KOPT-K1 (cell line): ENCODE results near the gene SLC9A5.

Experiments
- H3K27ac ChIP-seq: fragments of 200-600 bp; sonication (generic); 2 replicates; pipeline ENCODE4 v1.5.1; 2016; ENCODE audit warnings: antibody characterized with exemption, mild to moderate bottlenecking, low read depth, low read length; ENCODE audit not compliant: poor library complexity, severe bottlenecking
- H3K36me3 ChIP-seq: fragments of 200-600 bp; sonication (generic); 2 replicates; pipeline ENCODE4 v1.5.1; 2017; ENCODE audit warnings: antibody characterized with exemption, mild to moderate bottlenecking, low read length, moderate library complexity; ENCODE audit not compliant: insufficient read depth
- H3K9me3 ChIP-seq: fragments of 200-600 bp; sonication (generic); 2 replicates; pipeline ENCODE4 v1.5.1; 2017; ENCODE audit warnings: antibody characterized with exemption, low read length, mild to moderate bottlenecking; ENCODE audit not compliant: insufficient read depth, poor library complexity, severe bottlenecking

The SLC9A5 gene, protein sequence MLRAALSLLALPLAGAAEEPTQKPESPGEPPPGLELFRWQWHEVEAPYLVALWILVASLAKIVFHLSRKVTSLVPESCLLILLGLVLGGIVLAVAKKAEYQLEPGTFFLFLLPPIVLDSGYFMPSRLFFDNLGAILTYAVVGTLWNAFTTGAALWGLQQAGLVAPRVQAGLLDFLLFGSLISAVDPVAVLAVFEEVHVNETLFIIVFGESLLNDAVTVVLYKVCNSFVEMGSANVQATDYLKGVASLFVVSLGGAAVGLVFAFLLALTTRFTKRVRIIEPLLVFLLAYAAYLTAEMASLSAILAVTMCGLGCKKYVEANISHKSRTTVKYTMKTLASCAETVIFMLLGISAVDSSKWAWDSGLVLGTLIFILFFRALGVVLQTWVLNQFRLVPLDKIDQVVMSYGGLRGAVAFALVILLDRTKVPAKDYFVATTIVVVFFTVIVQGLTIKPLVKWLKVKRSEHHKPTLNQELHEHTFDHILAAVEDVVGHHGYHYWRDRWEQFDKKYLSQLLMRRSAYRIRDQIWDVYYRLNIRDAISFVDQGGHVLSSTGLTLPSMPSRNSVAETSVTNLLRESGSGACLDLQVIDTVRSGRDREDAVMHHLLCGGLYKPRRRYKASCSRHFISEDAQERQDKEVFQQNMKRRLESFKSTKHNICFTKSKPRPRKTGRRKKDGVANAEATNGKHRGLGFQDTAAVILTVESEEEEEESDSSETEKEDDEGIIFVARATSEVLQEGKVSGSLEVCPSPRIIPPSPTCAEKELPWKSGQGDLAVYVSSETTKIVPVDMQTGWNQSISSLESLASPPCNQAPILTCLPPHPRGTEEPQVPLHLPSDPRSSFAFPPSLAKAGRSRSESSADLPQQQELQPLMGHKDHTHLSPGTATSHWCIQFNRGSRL

DNA sequence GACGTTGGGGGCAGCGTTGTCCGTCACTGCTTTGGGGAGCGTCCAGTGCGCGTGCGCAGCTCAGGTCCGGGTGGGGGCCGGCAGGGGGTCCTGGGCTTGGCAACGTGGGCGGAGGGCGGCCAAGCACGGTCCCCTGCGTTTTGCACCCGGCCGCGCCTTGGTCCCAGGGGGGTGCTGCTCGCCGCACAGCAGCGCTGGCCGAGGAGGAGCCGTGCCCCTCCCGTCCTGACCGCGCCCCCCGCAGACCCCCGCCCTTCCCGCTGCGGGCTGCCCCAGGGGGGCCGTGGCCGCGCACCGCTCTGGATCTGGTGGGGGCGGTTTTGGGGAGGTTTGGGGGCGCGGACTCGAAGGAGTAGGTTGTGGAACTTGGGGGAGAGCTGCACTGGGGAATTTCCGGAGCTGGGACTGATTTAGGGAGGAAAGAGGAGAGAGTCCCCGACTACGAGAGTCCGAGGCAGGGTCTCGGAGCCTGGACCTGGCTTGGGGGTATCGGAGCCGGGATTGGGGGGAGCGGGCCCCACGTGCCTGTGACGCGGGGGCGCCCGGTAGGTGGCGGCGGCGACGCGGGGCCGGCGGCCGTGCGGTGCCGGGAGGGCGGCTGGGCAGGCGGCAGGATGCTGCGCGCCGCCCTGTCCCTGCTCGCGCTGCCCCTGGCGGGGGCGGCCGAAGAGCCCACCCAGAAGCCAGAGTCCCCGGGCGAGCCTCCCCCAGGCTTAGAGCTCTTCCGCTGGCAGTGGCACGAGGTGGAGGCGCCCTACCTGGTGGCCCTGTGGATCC, at the start of gene SLC9A5:
Gene SLC9A5, plus strand, starts transcription at position 579 of the 777 bp plus-strand sequence. Its CDS starts 36 bp downstream, at position 615.
- Histone ChIP-seq H3K9me3 (no peaks in the 10 kb centered on the region), H3K27ac (peak within 1 kb of the TSS; percentile 61)

DNA sequence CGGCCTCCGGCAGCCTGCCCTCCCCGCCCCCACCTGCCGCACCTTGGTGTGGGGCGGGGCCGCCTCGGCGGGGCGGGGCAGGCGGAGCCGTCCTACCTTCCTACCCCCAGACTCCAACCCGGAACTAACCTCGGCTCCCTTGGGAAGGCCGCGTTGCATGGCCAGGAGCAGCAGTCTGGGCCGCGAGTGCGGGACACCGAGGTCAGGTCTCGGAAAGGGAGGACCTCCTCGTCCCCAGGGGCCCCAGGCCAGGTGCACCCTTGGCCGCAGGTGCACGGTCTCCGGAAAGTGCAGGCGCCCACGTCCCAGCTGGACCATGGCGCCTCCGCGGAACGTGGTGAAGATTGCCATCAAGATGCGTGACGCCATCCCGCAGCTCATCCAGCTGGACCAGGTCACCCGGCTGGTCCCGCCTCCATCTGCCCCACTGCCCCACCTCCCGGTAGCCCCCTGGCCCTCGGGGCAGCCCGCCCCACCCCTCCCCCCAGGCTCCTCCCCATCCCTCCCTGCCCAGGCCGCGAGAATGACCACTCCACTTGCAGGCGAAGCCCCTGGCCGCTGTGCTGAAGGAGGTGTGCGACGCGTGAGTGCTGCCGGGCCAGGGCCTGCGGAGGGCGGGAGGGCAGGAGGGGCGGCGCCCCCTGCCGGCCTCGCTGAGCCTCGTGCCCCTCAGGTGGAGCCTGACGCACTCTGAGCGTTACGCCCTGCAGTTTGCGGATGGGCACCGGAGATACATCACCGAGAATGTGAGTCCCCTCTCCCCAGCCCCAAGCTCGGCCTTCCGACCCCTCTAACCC, 49.6 kb upstream of the SLC9A5 start, which contains the start of gene ELMO3:
Gene ELMO3, plus strand, starts transcription at position 121 of the 797 bp plus-strand sequence. Its CDS starts 196 bp downstream, at position 317.
- Histone ChIP-seq H3K9me3 (no peaks in the 10 kb centered on the region), H3K36me3 (peaks cover 99% of the 10 kb centered on the region), H3K27ac (no peak within 1 kb of the TSS)

More for the DNA sequence above, at the start of gene SLC9A5:
- H3K36me3 ChIP-seq, result no peaks in the 10 kb centered on the region

DNA sequence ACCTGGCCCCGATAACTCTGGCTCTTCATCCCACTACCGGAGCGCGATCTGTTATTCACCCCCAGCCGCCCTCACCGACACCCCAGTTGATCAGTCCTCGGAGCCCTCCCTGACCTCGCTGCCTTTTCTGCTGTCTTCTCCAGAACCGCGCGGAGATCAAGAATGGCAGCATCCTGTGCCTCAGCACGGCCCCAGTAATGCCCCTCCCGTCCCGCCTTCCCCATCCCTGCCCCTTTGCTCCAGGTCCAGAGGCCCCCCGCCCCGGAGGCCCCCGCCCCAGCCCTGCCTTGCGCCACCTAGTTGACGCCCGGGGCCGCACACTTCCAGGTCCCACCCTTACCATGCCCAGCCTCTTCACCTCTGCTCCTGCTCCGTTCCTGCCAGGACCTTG, 49.0 kb upstream of the SLC9A5 start:
- H3K36me3 ChIP-seq, result peaks cover 97% of the 10 kb centered on the region
- H3K27ac ChIP-seq, result no peak overlapping the region
- H3K9me3 ChIP-seq, result no peaks in the 10 kb centered on the region

DNA sequence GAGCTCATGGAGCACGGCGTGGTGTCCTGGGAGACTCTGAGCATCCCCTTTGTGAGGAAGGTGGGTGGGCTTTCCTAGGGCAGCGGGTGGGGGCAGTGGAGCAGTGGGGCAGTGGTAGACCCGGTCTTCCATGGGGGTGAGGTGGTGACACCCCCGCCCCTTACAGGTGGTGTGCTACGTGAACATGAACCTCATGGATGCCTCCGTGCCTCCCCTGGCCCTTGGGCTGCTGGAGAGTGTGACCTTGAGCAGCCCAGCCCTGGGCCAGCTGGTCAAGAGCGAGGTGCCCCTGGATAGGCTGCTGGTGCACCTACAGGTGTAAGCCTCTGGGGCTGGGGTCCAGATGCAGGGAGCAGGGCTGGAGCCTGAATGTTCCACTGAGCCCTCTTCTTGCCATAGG, 48.3 kb upstream of the SLC9A5 start:
- H3K36me3 ChIP-seq, result peaks cover 90% of the 10 kb centered on the region
- no peaks in the 10 kb centered on the region for H3K9me3 ChIP-seq
- no peak overlapping the region for H3K27ac ChIP-seq

DNA sequence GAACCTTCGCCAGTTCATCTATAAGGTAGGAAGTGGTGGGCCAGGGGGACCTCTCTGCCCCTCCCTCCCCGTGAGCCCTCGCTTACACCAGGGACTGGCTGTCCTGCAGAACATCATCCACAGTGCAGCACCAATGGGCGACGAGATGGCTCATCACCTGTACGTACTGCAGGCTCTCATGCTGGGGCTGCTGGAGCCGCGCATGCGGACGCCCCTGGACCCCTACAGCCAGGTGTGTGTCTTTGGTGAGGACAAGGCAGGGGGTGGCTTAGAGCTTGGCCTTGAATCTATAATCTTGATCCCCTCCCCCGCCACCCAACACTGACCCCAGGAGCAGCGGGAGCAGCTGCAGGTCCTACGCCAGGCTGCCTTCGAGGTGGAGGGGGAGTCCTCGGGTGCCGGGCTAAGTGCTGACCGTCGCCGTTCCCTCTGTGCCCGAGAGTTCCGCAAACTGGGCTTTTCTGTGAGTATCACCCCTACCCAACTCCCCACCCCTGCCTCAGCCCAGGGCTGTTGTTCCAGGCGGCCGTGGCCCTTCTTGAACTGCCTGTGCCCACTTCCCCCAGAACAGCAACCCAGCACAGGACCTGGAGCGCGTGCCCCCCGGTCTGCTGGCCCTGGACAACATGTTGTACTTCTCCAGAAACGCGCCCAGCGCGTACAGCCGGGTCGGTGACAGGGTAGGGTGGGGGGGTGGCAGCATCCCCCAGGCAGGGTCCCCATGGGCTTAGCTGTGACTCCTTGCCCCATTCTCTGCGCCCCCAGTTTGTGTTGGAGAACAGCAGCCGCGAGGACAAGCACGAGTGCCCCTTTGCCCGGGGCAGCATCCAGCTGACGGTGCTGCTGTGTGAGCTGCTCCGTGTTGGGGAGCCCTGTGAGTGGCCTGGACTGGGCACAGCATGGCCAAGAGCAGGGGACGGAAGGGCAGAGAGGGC, 47.1 kb upstream of the SLC9A5 start:
- Histone ChIP-seq H3K27ac (no peak overlapping the region), H3K36me3 (peaks cover 89% of the 10 kb centered on the region), H3K9me3 (no peaks in the 10 kb centered on the region)

DNA sequence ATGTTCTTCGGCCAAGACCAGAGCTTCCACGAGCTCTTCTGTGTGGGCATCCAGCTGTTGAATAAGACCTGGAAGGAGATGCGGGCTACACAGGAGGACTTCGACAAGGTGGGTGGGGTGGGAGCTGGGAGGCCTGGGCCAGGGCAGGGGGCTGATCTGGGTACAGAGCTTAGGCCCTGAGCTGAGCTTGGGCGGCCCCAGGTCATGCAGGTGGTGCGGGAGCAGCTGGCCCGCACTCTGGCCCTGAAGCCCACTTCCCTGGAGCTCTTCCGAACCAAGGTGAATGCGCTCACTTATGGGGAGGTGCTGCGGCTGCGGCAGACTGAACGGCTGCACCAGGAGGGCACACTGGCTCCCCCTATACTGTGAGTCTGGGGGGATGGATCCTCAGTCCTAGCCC, 46.4 kb upstream of the SLC9A5 start:
- peaks cover 83% of the 10 kb centered on the region for H3K36me3 ChIP-seq
- no peak overlapping the region for H3K27ac ChIP-seq
- H3K9me3 ChIP-seq, result no peaks in the 10 kb centered on the region

DNA sequence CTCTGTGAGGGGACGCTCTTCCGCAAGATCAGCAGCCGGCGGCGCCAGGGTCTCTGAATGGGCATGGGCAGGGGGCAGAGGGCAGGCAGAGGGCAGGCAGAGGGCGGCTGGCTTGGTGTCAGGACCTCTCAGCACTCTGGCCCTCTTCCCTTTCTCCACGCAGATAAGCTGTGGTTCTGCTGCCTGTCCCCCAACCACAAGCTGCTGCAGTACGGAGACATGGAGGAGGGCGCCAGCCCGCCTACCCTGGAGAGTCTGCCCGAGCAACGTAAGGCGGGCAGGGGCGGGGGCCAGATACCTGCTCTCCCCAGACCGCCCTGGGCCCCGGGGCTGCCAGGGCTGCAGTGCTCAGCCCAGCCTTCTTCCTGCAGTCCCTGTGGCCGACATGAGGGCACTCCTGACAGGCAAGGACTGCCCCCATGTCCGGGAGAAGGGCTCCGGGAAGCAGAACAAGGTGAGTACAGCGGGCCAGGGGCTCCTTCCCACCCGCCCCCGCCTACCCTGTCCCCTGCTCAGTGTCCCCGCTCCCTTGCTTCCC, 45.8 kb upstream of the SLC9A5 start:
- Histone ChIP-seq H3K27ac (no peak overlapping the region), H3K9me3 (no peaks in the 10 kb centered on the region), H3K36me3 (peaks cover 77% of the 10 kb centered on the region)

DNA sequence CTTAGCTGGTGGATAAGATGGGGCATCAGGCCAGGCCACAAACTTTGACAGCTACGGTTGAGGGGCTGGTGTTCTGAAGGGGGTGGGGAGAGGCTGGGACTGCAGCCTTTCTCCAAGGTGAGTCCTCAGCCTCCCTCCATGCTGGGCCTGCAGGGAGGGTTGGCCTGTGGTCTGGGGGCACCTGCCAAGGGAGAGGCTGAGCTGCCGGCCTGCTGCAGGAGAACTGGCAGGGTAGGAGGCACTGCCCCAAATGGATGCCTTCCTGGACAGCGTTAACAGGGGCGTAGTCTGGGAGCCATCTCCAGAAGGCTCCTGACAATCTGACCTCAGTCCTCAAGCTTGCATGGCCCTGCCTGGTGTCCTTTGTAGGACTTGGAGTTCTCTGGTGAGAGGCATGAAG, 44.7 kb upstream of the SLC9A5 start:
- no peak overlapping the region for H3K27ac ChIP-seq
- H3K9me3 ChIP-seq, result no peaks in the 10 kb centered on the region
- peaks cover 67% of the 10 kb centered on the region for H3K36me3 ChIP-seq

DNA sequence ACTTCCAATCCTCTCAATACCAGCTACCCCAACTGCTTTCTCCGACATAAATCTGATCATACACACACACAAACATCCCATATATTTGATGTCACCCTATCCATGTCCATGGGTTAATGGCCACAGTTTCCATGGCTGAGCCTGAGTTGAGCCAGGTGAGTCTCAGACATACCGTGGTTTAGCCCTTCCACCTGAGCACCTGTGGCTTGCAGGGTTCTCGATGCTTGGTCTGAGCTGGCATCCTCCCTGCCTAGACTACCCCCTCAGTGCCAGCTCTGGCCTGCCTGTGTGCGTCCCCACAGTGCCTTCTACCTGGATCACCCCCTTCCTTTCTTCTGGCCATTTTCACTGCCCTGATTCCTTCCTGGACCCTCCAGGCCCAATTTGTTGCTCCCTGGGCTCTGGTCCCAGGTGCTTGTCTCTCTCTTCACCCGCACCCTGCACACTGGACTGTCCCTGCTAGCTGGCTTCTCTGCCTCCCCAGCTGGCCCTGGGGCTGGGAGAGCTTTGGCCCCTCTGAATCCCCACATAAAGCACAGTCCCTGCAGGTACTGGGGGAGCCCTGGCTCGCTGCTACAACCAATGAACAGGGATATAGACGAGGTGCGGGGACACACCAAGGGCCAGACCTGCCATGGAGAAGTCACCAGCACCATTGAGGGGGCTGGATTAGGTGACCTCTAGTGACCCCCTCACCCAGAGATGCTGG, 42.5 kb upstream of the SLC9A5 start:
- no peaks in the 10 kb centered on the region for H3K9me3 ChIP-seq
- peaks cover 46% of the 10 kb centered on the region for H3K36me3 ChIP-seq
- H3K27ac ChIP-seq, result no peak overlapping the region

DNA sequence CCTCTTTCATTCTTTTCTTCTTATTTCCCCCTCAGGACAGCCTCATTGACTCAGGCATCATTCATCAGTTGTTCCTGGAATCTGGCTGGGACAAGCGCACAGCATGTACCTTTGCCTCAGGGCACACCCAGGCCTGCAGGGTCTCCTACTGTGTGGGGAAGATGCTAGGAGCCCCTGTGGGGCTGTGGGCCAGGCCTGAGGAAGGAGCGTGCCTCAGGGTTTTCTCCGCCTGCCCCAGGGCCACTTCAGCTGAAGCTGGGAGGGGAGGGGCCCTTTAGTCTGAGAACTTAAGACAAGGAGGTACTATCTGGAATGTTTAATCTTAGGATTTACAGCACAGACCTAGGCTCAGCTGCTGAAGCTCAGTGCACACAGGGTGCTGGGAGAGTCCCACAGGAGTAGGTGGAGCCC, 41.9 kb upstream of the SLC9A5 start:
- peaks cover 40% of the 10 kb centered on the region for H3K36me3 ChIP-seq
- H3K27ac ChIP-seq, result no peak overlapping the region
- no peaks in the 10 kb centered on the region for H3K9me3 ChIP-seq

DNA sequence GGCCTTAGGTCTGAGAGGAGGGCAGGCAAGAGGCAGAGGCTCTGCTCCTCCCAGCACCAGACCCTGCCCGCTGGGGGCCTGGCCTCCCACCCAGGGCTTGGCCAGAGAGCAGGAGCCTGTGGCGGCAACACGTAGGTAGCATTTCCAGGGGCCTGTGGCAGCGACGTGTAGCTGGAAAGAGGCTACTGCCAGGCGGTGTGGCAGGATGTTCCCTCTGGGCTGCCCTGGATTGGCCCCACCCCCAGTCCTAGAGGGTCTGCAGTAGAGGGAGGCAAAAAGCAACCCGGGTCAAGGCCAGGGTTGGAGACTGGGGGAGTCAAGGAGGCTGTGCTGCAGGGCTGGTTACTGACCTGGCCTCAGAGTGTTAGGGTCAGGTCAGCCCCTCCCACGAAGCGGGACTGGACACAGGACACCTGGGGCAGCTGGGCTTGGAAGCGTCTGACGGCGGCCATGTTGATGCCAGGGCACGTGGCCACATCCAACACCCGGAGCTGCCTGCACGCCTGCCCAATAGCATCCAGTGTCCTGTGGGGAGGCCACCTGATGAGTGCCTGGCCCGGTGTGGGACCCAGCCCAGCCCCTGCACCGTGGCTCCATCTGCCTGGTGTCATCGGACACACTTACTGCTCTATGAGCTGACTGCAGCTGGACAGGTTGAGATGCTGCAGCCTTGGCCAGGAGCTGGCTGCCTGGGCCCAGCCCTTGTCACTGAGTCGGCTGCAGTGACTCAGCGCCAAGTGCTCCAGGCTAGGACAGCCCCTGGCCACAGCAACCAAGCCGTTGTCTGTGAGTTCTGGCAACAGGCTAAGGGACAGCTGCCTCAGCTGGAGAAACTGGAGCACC, 41.3 kb upstream of the SLC9A5 start:
- H3K36me3 ChIP-seq, result peaks cover 34% of the 10 kb centered on the region
- H3K9me3 ChIP-seq, result no peaks in the 10 kb centered on the region
- H3K27ac ChIP-seq, result no peak overlapping the region
